ENCODE results near the gene FARP1.

FARP1 gene

DNA sequence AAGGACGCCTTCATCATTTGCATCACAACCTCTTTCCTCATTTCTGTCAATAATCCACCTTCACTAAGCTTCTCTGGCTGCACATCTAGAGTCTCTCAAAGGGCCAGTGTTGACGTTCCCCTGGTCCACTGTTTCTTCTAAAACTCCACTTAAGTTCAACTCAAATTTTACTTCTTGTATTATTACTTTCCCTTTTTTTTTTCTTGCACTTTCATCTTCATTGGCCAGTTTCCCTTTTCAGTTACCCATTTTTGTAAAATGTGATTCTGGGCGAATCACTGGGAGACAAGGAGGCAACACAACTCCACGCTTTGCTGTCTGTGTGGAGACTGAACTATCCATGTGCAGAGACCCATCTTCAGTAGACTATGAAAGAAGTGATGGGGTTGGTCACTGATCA is 162.8 kb downstream of the FARP1 start:
- in situ Hi-C loops (cut with MboI; ENCODE audit: low sequenced_read_pairs) = no loop called here

- in situ Hi-C loops (cut with MboI; ENCODE audit: low sequenced_read_pairs) = no loop called here
These were observed 164.7 kb downstream of the FARP1 start for GRCh38 chr13:98307463-98308085.

- in situ Hi-C loops (cut with MboI; ENCODE audit: low sequenced_read_pairs) = no loop called here
These were observed 165.4 kb downstream of the FARP1 start for GRCh38 chr13:98308086-98308911.

DNA sequence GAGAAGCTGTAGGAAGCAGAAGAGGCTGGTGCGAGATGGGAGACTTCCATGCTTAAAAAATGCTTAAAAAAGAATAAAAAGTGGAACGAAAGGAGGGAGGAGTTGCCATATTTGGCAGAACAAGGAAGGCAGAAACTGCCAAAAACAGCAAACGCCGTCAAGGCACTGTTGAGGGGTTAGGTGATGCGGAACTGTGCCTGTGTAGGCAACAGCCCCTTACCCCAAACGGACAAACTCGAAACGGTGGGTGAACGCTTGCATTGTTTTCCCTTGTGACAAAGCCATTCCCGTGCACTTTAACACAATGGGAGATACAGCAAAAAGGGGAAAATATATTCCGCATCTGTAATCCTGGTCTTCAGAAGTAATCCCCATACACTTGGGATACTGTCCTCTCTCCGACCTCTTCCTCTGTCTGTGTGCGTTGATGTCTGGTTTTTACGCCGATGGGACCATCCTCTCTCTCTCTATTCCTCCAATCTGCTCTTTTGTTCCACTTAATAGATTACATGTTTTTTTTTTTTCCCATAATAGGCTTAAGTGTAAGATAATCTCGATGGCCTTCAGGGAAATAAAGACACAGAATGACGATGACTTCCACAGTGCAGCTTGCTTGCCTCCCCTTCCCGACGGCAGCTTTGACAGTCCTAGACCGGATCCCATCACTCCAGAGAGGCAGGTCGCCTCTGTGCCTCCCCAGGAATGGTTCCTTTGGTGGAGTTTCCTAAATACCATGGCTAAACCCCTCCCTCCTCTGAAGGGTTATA is 166.9 kb downstream of the FARP1 start:
- in situ Hi-C loops (cut with MboI; ENCODE audit: low sequenced_read_pairs) = no loop called here

GRCh38 chr13:98310485-98311199 is 167.7 kb downstream of the FARP1 start:
- in situ Hi-C loops (cut with MboI; ENCODE audit: low sequenced_read_pairs) = no loop called here

GRCh38 chr13:98311200-98311548 is 168.3 kb downstream of the FARP1 start:
- in situ Hi-C loops (cut with MboI; ENCODE audit: low sequenced_read_pairs) = no loop called here

DNA sequence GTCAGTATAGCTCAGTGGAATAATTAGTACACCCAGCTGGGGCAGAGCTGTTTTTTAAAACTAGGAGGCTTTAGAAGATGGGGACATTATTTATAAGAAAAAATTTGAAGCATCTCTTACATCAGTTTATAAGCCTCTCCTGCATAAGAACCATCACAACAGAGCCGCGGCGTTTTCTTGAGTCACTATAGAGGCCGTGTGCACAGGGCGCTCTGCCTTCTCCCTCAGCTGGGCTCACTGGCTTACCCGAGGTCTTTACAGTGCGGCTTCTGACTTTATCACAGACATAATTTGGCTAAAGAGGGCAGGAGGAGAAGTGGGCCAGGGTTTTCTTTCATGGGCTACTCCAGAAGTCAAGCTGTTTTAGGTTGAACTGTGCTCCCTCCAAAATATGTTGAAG is 169.7 kb downstream of the FARP1 start:
- in situ Hi-C loops (cut with MboI; ENCODE audit: low sequenced_read_pairs) = no loop called here

GRCh38 chr13:98313023-98313921 is 170.4 kb downstream of the FARP1 start:
- in situ Hi-C loops (cut with MboI; ENCODE audit: low sequenced_read_pairs) = no loop called here

DNA sequence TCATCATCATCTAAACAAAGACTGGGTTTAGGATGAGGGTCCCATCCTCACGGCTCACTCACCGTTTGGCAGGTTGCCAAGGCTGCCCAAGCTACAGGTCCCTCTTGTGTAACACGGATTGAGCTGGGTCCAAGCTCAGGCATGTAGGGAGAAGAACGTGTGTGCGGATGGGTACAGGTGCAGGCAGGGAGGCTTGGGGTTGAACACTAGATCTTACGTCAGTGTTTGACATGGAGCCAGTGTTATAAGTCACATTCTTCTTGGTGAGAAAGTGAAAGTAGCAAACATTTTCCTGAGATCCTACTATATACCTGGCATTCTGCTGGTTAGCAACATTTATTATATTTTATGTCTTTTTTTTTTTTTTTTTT is 171.0 kb downstream of the FARP1 start:
- in situ Hi-C loops (cut with MboI; ENCODE audit: low sequenced_read_pairs) = no loop called here

GRCh38 chr13:98315466-98315865 is 172.6 kb downstream of the FARP1 start:
- in situ Hi-C loops (cut with MboI; ENCODE audit: low sequenced_read_pairs) = no loop called here

DNA sequence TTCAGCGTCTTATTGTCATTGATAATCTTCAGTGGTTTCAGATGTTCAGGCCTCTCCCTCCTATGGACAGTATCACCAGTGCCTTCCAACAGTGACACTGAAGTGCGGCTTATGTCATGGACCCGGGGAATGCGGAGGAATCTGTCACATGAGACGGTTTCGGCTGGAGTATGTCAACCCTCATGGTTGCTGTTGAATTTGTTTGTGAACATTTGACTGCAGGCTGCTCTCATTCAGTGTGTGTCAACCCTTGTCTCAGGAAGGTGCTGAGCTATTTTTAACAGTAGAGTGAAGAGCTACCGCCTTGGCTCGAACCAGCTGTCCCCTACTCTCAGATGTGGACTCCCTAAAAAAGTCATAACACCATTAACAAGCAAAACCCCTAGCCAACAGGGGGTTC is 173.0 kb downstream of the FARP1 start:
- in situ Hi-C loops (cut with MboI; ENCODE audit: low sequenced_read_pairs) = no loop called here

- in situ Hi-C loops (cut with MboI; ENCODE audit: low sequenced_read_pairs) = no loop called here
These were observed 174.8 kb downstream of the FARP1 start for GRCh38 chr13:98317573-98318171.

GRCh38 chr13:98318263-98318878 is 175.5 kb downstream of the FARP1 start:
- in situ Hi-C loops (cut with MboI; ENCODE audit: low sequenced_read_pairs) = no loop called here

- in situ Hi-C loops (cut with MboI; ENCODE audit: low sequenced_read_pairs) = no loop called here
These were observed 177.7 kb downstream of the FARP1 start for GRCh38 chr13:98320561-98321105.

DNA sequence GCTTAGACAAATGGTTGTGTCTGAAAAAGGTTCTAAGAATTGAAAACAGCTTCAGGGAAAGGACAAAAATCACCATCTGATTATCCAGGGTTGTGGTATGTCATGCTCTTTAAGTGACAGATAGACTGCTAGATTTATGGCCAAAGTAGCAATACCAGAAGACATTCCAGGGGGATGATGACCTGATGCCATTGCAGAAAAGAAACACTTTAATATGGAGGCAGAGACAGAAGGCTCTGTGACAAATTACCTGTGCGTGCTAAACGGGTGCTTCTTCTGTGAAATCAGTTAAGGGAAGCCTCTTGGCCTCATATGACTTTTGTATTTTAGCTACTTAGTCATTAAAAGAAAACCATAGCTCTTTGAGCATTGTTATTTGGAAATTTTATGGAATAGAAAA is 178.5 kb downstream of the FARP1 start:
- in situ Hi-C loops (cut with MboI; ENCODE audit: low sequenced_read_pairs) = no loop called here

GRCh38 chr13:98322091-98322718 is 179.3 kb downstream of the FARP1 start:
- in situ Hi-C loops (cut with MboI; ENCODE audit: low sequenced_read_pairs) = no loop called here

DNA sequence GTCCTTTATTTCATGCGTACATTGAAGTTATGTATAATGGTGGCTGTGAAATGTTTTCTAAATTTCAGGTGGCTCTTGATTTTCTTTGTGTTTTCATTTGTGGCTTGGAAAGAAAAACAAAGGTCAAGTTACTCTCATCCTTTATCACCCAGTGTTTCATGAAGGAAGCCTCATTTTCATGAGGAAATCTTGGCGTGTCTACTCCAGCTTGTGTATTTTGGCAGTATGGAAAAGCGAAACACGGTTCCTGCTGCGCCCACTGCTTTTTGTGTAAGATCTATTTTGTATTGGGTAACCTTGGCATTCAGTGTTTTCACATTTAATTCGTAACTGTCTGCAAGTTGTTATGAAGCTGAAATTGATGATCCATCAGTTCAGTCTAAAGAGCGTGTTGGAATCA is 181.2 kb downstream of the FARP1 start:
- in situ Hi-C loops (cut with MboI; ENCODE audit: low sequenced_read_pairs) = no loop called here

GRCh38 chr13:98325724-98326123 is 182.8 kb downstream of the FARP1 start:
- in situ Hi-C loops (cut with MboI; ENCODE audit: low sequenced_read_pairs) = no loop called here

DNA sequence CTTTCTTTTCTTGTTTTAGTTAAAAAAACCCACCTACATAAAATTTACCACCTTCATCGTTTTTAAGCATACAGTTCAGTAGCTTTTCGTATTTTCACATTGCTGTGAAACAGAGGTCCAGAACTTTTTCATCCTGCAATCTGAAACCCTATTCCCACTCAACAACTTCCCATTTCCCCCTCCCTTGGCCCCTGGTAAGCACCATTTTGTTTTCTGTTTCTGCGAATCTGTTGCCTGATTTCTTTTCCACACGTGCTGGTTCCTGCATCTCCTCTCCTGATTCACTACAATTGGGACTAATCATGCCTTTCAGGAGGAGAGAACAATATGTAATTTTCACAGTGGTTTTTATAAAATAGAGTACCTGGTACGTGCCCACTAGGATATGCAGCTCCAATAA is 183.4 kb downstream of the FARP1 start:
- in situ Hi-C loops (cut with MboI; ENCODE audit: low sequenced_read_pairs) = no loop called here

Data from hTERT RPE-1 (cell line).